ENCODE results near the gene TBC1D21. TPM values are rescaled to one million over a fixed set of nuclear protein-coding genes. Genes with fewer than 3 reads are reported as not detected.

The TBC1D21 gene
- total RNA-seq, 1 donor from 2014 or later = not detected

GRCh38 chr15:73858062-73858461, 15.3 kb upstream of the TBC1D21 start:
- DNase-seq (ENCODE audit: low read depth in 2 of 2) = no peak

GRCh38 chr15:73862276-73862675, 11.1 kb upstream of the TBC1D21 start:
- no peak for DNase-seq (ENCODE audit: low read depth in 2 of 2)

- no peak for DNase-seq (ENCODE audit: low read depth in 2 of 2)
Observed at GRCh38 chr15:73865379-73865778, 8.0 kb upstream of the TBC1D21 start.

- DNase-seq (ENCODE audit: low read depth in 2 of 2) = no peak
Observed at GRCh38 chr15:73865904-73866303, 7.5 kb upstream of the TBC1D21 start.

DNA sequence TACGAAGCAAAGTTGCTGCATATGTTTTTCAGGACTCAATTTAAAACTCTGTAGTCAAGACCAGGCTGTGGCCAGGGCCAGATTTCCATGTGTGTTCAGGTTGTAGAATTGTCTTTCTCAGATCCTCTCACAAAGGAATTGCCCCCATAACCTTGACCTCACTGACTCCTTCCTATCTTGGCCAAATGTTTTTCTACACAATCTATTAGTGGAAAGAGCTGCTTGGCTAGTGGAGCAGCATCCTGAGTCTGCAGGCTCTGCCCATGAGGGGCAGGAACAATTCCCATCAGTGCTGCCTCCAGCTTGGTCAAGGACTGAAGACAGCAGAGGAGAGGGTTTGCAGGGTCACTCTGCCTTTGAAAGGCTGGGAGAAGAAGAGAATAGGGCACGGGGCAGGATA, 6.9 kb upstream of the TBC1D21 start:
- no peak for DNase-seq (ENCODE audit: low read depth in 2 of 2)

GRCh38 chr15:73866881-73867410, 6.4 kb upstream of the TBC1D21 start:
- DNase-seq (ENCODE audit: low read depth in 2 of 2) = no peak

DNA sequence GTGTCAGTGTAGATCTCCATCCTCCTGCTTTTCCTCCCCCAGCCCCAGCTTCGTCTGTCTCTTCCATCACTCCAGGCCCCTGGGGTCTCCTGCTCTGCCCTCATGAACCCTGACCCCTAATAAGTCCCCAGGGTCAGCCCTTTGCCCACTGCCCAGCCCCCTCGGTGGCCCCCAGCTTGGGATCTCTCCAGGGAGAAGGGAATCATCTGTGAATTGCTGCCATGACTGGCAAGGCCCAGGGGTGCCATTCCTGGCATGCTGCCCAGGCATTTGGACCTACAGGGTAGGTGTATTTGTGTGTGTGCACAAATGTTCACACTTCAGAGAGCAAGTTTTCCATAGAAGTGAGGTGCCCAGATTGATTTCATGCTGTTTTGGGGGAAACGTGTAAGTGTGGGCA, 5.9 kb upstream of the TBC1D21 start:
- no peak for DNase-seq (ENCODE audit: low read depth in 2 of 2)

DNA sequence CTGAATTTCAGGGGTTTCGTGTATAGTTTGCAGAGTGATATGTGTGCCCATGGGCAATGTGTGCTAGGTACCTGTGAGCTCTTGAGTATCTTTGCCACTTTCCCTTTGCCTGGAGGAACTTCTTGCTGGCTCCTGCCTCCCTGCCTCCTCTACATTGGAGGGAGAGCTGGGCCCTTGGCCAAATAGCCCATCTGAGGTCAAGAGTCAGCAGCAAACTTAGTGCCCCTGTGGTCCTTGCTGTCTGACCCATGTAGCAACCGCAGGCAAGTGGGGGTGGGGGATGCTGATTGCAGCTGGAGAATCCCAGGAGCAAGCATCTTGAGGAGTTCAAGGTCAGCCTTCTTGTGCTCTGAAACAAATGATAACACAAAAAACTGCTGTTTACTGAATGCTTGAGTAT, 5.4 kb upstream of the TBC1D21 start:
- DNase-seq (ENCODE audit: low read depth in 2 of 2) = no peak

GRCh38 chr15:73869216-73869995, 4.0 kb upstream of the TBC1D21 start:
- DNase-seq (ENCODE audit: low read depth in 2 of 2) = no peak

DNA sequence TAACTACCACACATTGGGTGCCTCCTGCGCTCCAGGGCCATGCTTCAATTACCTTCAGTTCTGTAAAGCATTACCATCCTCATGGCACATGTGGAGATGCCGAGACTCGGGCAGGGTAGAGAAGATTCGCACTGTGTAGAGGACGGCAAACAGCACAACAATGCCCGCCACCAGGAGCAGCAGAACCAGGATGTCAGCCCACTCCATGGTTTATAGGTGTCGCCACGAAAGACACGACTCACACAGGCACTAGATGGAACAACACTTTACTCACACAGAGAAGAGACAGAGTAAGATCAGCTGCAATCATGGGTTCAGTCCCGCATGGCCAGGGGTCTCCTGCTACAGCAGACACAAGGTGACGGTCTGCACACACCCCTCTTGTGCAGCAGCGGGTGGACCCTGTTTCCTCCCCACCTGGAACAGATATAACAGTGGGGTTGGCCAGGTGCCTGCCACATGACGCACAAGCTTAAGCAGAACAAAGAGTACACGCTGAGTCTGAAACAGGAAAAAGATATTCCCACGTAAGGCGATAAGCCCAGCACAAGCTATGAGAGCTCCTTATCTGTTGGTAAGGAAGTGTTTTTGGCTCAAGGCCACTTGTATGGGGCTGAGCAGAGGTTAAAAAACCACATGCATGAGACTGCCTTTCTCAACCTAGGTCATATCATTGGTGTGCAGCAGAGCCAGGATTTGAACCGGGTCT, 2.5 kb upstream of the TBC1D21 start:
- peak in 1 of 2 donors; percentile 57 for DNase-seq (ENCODE audit: low read depth in 2 of 2)

DNA sequence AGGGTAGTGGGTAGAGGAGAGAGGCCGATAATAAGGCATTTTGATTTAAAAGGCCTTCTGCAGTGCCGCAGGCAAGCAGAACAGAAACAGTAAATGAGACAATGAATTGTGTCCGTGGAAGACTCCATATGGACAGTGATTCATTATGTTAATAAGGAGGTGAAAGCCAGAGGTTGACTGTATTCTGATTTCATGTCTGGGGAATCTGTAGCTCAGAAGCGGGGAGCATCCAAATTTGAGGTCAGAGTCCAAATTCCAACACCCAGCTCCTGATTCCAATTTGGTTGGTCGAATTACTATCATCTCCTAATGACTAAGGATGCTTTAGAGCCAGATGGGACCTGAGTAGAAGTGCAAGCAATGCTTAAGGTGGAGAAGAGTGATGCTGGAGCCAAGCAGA, 1.0 kb upstream of the TBC1D21 start:
- DNase-seq (ENCODE audit: low read depth in 2 of 2) = no peak

DNA sequence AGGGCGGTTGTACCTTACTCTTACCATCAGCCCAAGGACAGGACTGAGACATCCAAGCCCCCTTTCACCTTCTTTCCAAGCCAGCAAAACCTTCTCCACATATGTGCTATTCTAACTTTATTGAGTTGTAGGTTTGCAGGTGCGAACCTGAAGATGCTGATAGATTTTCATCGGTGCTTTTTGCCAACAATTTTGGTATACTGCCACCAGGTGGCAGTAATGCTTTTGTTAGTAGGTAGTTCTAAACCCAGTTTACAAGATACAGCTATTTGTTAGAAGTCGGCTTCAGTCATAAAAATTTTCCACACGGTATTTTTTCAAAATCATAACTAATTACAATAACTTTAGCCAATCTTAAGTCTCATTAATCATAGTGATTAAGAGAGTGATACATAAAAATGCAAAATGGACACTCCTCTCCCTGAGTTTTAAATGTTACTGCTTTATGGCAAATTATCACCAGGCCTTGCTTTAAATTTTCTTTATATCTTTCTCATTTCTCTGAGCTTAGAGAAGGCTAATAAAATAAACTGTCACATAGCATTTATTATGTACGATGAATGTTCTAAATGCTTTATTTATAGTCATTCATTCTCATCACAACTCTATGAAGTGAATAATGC, 636 bp downstream of the TBC1D21 start:
- peak; percentile 43 to 69 for DNase-seq (ENCODE audit: low read depth in 2 of 2)

DNA sequence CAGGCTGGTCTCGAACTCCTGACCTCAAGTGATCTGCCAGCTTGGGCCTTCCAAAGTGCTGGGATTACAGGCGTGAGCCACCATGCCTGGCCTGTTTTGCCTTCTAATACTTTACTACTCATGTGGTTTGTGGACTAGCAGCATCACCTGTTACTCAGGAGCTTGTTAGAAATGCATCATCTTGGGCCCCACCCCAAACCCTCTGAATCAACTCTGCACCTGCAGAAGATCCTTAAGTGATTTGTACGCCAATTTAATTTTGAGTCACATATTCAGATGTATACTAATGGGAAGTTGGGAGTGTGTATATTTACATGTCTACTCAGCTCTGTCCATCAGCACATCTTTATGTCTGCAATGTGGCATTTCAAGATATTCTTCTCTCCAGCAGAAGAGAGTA, 6.1 kb downstream of the TBC1D21 start:
- no peak for DNase-seq (ENCODE audit: low read depth in 2 of 2)

- DNase-seq (ENCODE audit: low read depth in 2 of 2) = no peak
Observed at GRCh38 chr15:73881579-73882320, 8.4 kb downstream of the TBC1D21 start.

GRCh38 chr15:73882761-73883419, 9.5 kb downstream of the TBC1D21 start:
- no peak for DNase-seq (ENCODE audit: low read depth in 2 of 2)

DNA sequence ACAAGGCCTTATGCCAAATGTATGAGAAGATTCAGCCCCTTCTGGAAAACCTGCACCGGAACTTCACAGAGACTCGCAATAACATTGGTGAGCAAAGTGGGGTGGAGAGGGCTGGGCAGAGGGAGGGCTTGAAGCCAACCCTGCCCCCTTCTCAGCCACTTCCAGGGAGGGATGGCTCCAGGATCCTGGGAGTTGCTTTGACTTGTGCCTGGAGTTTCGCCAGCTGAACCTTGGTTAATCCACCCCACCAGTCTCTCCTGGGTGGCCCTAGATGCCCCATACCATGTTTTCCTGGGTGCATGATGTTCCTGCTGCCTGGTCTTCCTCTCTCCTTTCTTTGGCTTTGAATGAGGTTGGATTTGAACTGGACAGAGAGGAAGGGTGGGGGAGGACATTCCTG, 10.8 kb downstream of the TBC1D21 start:
- DNase-seq (ENCODE audit: low read depth in 2 of 2) = no peak

GRCh38 chr15:73885954-73886700, 12.8 kb downstream of the TBC1D21 start:
- DNase-seq (ENCODE audit: low read depth in 2 of 2) = no peak

DNA sequence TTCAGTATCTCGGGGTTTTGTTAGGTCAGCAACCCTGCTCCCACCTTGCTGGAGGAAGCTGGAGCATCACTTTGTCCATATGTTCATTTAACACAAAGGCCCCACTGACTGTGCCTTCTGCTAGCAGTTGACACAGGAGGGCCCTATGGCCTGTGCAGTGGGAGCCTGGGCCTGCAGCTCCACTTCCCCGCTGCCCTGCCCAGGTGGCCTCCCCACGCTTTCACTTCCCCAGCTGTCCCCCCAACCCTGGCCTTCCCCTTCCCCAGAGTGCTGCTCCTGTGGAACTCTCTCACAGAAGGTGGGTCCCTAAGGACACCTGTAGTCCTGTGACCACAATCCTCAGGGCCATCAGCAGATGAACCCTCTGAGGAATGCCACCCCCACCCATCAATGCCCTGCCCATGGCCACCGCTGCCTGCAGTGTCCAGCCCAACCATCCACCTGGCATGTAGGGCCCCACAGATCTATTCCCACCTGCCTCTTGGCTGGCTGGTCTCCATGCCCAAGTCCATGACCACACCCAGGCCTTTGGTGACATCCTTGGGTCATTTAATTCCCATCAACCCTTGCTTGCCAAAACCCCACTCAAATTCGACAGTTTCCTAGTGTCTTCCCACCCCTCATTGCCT, 13.5 kb downstream of the TBC1D21 start:
- DNase-seq (ENCODE audit: low read depth in 2 of 2) = no peak

GRCh38 chr15:73887481-73887880, 14.1 kb downstream of the TBC1D21 start:
- DNase-seq (ENCODE audit: low read depth in 2 of 2) = no peak

Measured in dermis microvascular lymphatic vessel endothelial cell (primary cell).